ENCODE results near the gene TBC1D5. TPM values are rescaled to one million over a fixed set of nuclear protein-coding genes. Genes with fewer than 3 reads are reported as not detected.

The TBC1D5 gene
- total RNA-seq, 1 donor from 2014 or later, result 69.4 TPM

GRCh38 chr3:17342119-17342518 is 400.3 kb downstream of the TBC1D5 start:
- Histone ChIP-seq H3K4me3 (ENCODE audit: low read length in 3 of 3) (no peak overlapping the region), H3K27me3 (ENCODE audit: control insufficient read depth in 3 of 3, insufficient read depth in 3 of 3, low read length in 3 of 3) (no peaks in the 10 kb centered on the region), H3K27ac (ENCODE audit: low read depth, low read length) (no peak overlapping the region), H3K9me3 (ENCODE audit: control insufficient read depth in 3 of 3, low read length in 3 of 3) (no peaks in the 10 kb centered on the region), H3K36me3 (ENCODE audit: control insufficient read depth in 3 of 3, insufficient read depth in 3 of 3, low read length in 3 of 3) (no peaks in the 10 kb centered on the region), H3K4me1 (ENCODE audit: control insufficient read depth in 3 of 3, insufficient read depth in 3 of 3, low read length in 3 of 3) (peaks cover 0 to 3% (median 0%) of the 10 kb centered on the region in 3 donors), H3K9ac (ENCODE audit: low read depth in 1 of 3, low read length in 3 of 3) (no peak overlapping the region)

GRCh38 chr3:17340693-17341092 is 401.7 kb downstream of the TBC1D5 start:
- Histone ChIP-seq H3K9ac (ENCODE audit: low read depth in 1 of 3, low read length in 3 of 3) (no peak overlapping the region), H3K4me3 (ENCODE audit: low read length in 3 of 3) (no peak overlapping the region), H3K36me3 (ENCODE audit: control insufficient read depth in 3 of 3, insufficient read depth in 3 of 3, low read length in 3 of 3) (no peaks in the 10 kb centered on the region), H3K27ac (ENCODE audit: low read depth, low read length) (no peak overlapping the region), H3K27me3 (ENCODE audit: control insufficient read depth in 3 of 3, insufficient read depth in 3 of 3, low read length in 3 of 3) (no peaks in the 10 kb centered on the region), H3K4me1 (ENCODE audit: control insufficient read depth in 3 of 3, insufficient read depth in 3 of 3, low read length in 3 of 3) (peaks cover 0 to 3% (median 0%) of the 10 kb centered on the region in 3 donors), H3K9me3 (ENCODE audit: control insufficient read depth in 3 of 3, low read length in 3 of 3) (no peaks in the 10 kb centered on the region)

GRCh38 chr3:17340261-17340660 is 402.2 kb downstream of the TBC1D5 start:
- Histone ChIP-seq H3K27ac (ENCODE audit: low read depth, low read length) (no peak overlapping the region), H3K36me3 (ENCODE audit: control insufficient read depth in 3 of 3, insufficient read depth in 3 of 3, low read length in 3 of 3) (no peaks in the 10 kb centered on the region), H3K9ac (ENCODE audit: low read depth in 1 of 3, low read length in 3 of 3) (no peak overlapping the region), H3K27me3 (ENCODE audit: control insufficient read depth in 3 of 3, insufficient read depth in 3 of 3, low read length in 3 of 3) (no peaks in the 10 kb centered on the region), H3K4me1 (ENCODE audit: control insufficient read depth in 3 of 3, insufficient read depth in 3 of 3, low read length in 3 of 3) (peaks cover 0 to 3% (median 0%) of the 10 kb centered on the region in 3 donors), H3K4me3 (ENCODE audit: low read length in 3 of 3) (no peak overlapping the region), H3K9me3 (ENCODE audit: control insufficient read depth in 3 of 3, low read length in 3 of 3) (no peaks in the 10 kb centered on the region)

GRCh38 chr3:17339132-17339575 is 403.3 kb downstream of the TBC1D5 start:
- Histone ChIP-seq H3K9ac (ENCODE audit: low read depth in 1 of 3, low read length in 3 of 3) (no peak overlapping the region), H3K4me3 (ENCODE audit: low read length in 3 of 3) (no peak overlapping the region), H3K27ac (ENCODE audit: low read depth, low read length) (no peak overlapping the region), H3K9me3 (ENCODE audit: control insufficient read depth in 3 of 3, low read length in 3 of 3) (no peaks in the 10 kb centered on the region), H3K36me3 (ENCODE audit: control insufficient read depth in 3 of 3, insufficient read depth in 3 of 3, low read length in 3 of 3) (no peaks in the 10 kb centered on the region), H3K27me3 (ENCODE audit: control insufficient read depth in 3 of 3, insufficient read depth in 3 of 3, low read length in 3 of 3) (no peaks in the 10 kb centered on the region), H3K4me1 (ENCODE audit: control insufficient read depth in 3 of 3, insufficient read depth in 3 of 3, low read length in 3 of 3) (peaks cover 0 to 3% (median 0%) of the 10 kb centered on the region in 3 donors)

- H3K4me1 ChIP-seq (ENCODE audit: control insufficient read depth in 3 of 3, insufficient read depth in 3 of 3, low read length in 3 of 3), result peaks cover 0 to 3% (median 0%) of the 10 kb centered on the region in 3 donors
- peaks cover 0 to 2% (median 0%) of the 10 kb centered on the region in 3 donors for H3K36me3 ChIP-seq (ENCODE audit: control insufficient read depth in 3 of 3, insufficient read depth in 3 of 3, low read length in 3 of 3)
- no peak overlapping the region for H3K4me3 ChIP-seq (ENCODE audit: low read length in 3 of 3)
- no peak overlapping the region for H3K27ac ChIP-seq (ENCODE audit: low read depth, low read length)
- H3K9me3 ChIP-seq (ENCODE audit: control insufficient read depth in 3 of 3, low read length in 3 of 3), result no peaks in the 10 kb centered on the region
- H3K9ac ChIP-seq (ENCODE audit: low read depth in 1 of 3, low read length in 3 of 3), result no peak overlapping the region
- H3K27me3 ChIP-seq (ENCODE audit: control insufficient read depth in 3 of 3, insufficient read depth in 3 of 3, low read length in 3 of 3), result no peaks in the 10 kb centered on the region
Measured at GRCh38 chr3:17336291-17336690, 406.1 kb downstream of the TBC1D5 start.

- Histone ChIP-seq H3K27me3 (ENCODE audit: control insufficient read depth in 3 of 3, insufficient read depth in 3 of 3, low read length in 3 of 3) (no peaks in the 10 kb centered on the region), H3K4me1 (ENCODE audit: control insufficient read depth in 3 of 3, insufficient read depth in 3 of 3, low read length in 3 of 3) (no peaks in the 10 kb centered on the region), H3K9me3 (ENCODE audit: control insufficient read depth in 3 of 3, low read length in 3 of 3) (no peaks in the 10 kb centered on the region), H3K4me3 (ENCODE audit: low read length in 3 of 3) (no peak overlapping the region), H3K9ac (ENCODE audit: low read depth in 1 of 3, low read length in 3 of 3) (no peak overlapping the region), H3K36me3 (ENCODE audit: control insufficient read depth in 3 of 3, insufficient read depth in 3 of 3, low read length in 3 of 3) (peaks cover 0 to 2% (median 0%) of the 10 kb centered on the region in 3 donors), H3K27ac (ENCODE audit: low read depth, low read length) (no peak overlapping the region)
Measured at GRCh38 chr3:17333893-17334292, 408.5 kb downstream of the TBC1D5 start.

GRCh38 chr3:17333446-17333845 is 409.0 kb downstream of the TBC1D5 start:
- Histone ChIP-seq H3K9ac (ENCODE audit: low read depth in 1 of 3, low read length in 3 of 3) (no peak overlapping the region), H3K4me1 (ENCODE audit: control insufficient read depth in 3 of 3, insufficient read depth in 3 of 3, low read length in 3 of 3) (no peaks in the 10 kb centered on the region), H3K27me3 (ENCODE audit: control insufficient read depth in 3 of 3, insufficient read depth in 3 of 3, low read length in 3 of 3) (no peaks in the 10 kb centered on the region), H3K36me3 (ENCODE audit: control insufficient read depth in 3 of 3, insufficient read depth in 3 of 3, low read length in 3 of 3) (peaks cover 0 to 2% (median 0%) of the 10 kb centered on the region in 3 donors), H3K9me3 (ENCODE audit: control insufficient read depth in 3 of 3, low read length in 3 of 3) (no peaks in the 10 kb centered on the region), H3K4me3 (ENCODE audit: low read length in 3 of 3) (no peak overlapping the region), H3K27ac (ENCODE audit: low read depth, low read length) (no peak overlapping the region)

- Histone ChIP-seq H3K4me3 (ENCODE audit: low read length in 3 of 3) (no peak overlapping the region), H3K4me1 (ENCODE audit: control insufficient read depth in 3 of 3, insufficient read depth in 3 of 3, low read length in 3 of 3) (no peaks in the 10 kb centered on the region), H3K36me3 (ENCODE audit: control insufficient read depth in 3 of 3, insufficient read depth in 3 of 3, low read length in 3 of 3) (peaks cover 0 to 2% (median 0%) of the 10 kb centered on the region in 3 donors), H3K27me3 (ENCODE audit: control insufficient read depth in 3 of 3, insufficient read depth in 3 of 3, low read length in 3 of 3) (no peaks in the 10 kb centered on the region), H3K9me3 (ENCODE audit: control insufficient read depth in 3 of 3, low read length in 3 of 3) (no peaks in the 10 kb centered on the region), H3K27ac (ENCODE audit: low read depth, low read length) (no peak overlapping the region), H3K9ac (ENCODE audit: low read depth in 1 of 3, low read length in 3 of 3) (no peak overlapping the region)
Measured at GRCh38 chr3:17330660-17331059, 411.8 kb downstream of the TBC1D5 start.

- no peaks in the 10 kb centered on the region for H3K27me3 ChIP-seq (ENCODE audit: control insufficient read depth in 3 of 3, insufficient read depth in 3 of 3, low read length in 3 of 3)
- H3K36me3 ChIP-seq (ENCODE audit: control insufficient read depth in 3 of 3, insufficient read depth in 3 of 3, low read length in 3 of 3), result peaks cover 0 to 2% (median 0%) of the 10 kb centered on the region in 3 donors
- H3K4me3 ChIP-seq (ENCODE audit: low read length in 3 of 3), result no peak overlapping the region
- no peak overlapping the region for H3K27ac ChIP-seq (ENCODE audit: low read depth, low read length)
- H3K9me3 ChIP-seq (ENCODE audit: control insufficient read depth in 3 of 3, low read length in 3 of 3), result no peaks in the 10 kb centered on the region
- H3K4me1 ChIP-seq (ENCODE audit: control insufficient read depth in 3 of 3, insufficient read depth in 3 of 3, low read length in 3 of 3), result no peaks in the 10 kb centered on the region
- no peak overlapping the region for H3K9ac ChIP-seq (ENCODE audit: low read depth in 1 of 3, low read length in 3 of 3)
Measured at GRCh38 chr3:17329927-17330326, 412.5 kb downstream of the TBC1D5 start.

- H3K36me3 ChIP-seq (ENCODE audit: control insufficient read depth in 3 of 3, insufficient read depth in 3 of 3, low read length in 3 of 3), result no peaks in the 10 kb centered on the region
- no peak overlapping the region for H3K9ac ChIP-seq (ENCODE audit: low read depth in 1 of 3, low read length in 3 of 3)
- no peaks in the 10 kb centered on the region for H3K27me3 ChIP-seq (ENCODE audit: control insufficient read depth in 3 of 3, insufficient read depth in 3 of 3, low read length in 3 of 3)
- H3K4me3 ChIP-seq (ENCODE audit: low read length in 3 of 3), result no peak overlapping the region
- H3K27ac ChIP-seq (ENCODE audit: low read depth, low read length), result no peak overlapping the region
- H3K9me3 ChIP-seq (ENCODE audit: control insufficient read depth in 3 of 3, low read length in 3 of 3), result no peaks in the 10 kb centered on the region
- H3K4me1 ChIP-seq (ENCODE audit: control insufficient read depth in 3 of 3, insufficient read depth in 3 of 3, low read length in 3 of 3), result no peaks in the 10 kb centered on the region
Measured at GRCh38 chr3:17322106-17322793, 420.2 kb downstream of the TBC1D5 start.
